Subcutaneous abdominal adipose tissue (tissue), 5 donors: ENCODE measurements around the gene SIGLEC14.

ENCODE experiments used
- H3K27ac ChIP-seq: one replicate; pipeline ENCODE4 v1.7.0; 2013; ENCODE audit warnings: low read depth, mild to moderate bottlenecking, inconsistent platforms, low read length, moderate library complexity
- H3K27me3 ChIP-seq, 5 donors: one replicate each; pipeline ENCODE4 v1.7.0; 2013; ENCODE audit warnings: low read length in 5 of 5, inconsistent platforms in 1 of 5; ENCODE audit not compliant: control insufficient read depth in 5 of 5, insufficient read depth in 4 of 5
- H3K36me3 ChIP-seq, 5 donors: one replicate each; pipeline ENCODE4 v1.7.0; 2013; ENCODE audit warnings: low read length in 5 of 5; ENCODE audit not compliant: control insufficient read depth in 5 of 5, insufficient read depth in 5 of 5
- H3K4me1 ChIP-seq, 5 donors: one replicate each; pipeline ENCODE4 v1.7.0; 2013; ENCODE audit warnings: low read length in 5 of 5, mild to moderate bottlenecking in 3 of 5, moderate library complexity in 1 of 5; ENCODE audit not compliant: control insufficient read depth in 5 of 5, insufficient read depth in 5 of 5
- H3K4me3 ChIP-seq, 5 donors: one replicate each; pipeline ENCODE4 v1.7.0; 2013; ENCODE audit warnings: low read length in 5 of 5, low read depth in 1 of 5
- H3K9ac ChIP-seq, 5 donors: one replicate each; pipeline ENCODE4 v1.7.0; 2013; ENCODE audit warnings: low read length in 5 of 5, mild to moderate bottlenecking in 4 of 5, moderate library complexity in 3 of 5
- H3K9me3 ChIP-seq, 5 donors: one replicate each; pipeline ENCODE4 v1.7.0; 2013; ENCODE audit warnings: low read length in 5 of 5; ENCODE audit not compliant: control insufficient read depth in 5 of 5
- donor health status: healthy.
- donor health status: healthy.
- donor health status: healthy.
- donor health status: healthy.
- donor health status: healthy.

The SIGLEC14 gene

GRCh38 chr19:51690454-51691073, 43.9 kb upstream of the SIGLEC14 start:
- Histone ChIP-seq H3K27ac (peak overlapping the region; percentile 94), H3K27me3 (no peaks in the 10 kb centered on the region), H3K4me1 (peaks cover 8 to 48% (median 44%) of the 10 kb centered on the region in 5 donors), H3K4me3 (peak overlapping the region; percentile 67 to 91 (median 81)), H3K9ac (peak overlapping the region; percentile 48 to 96 (median 84)), H3K36me3 (peaks cover 0 to 27% (median 15%) of the 10 kb centered on the region in 5 donors), H3K9me3 (no peaks in the 10 kb centered on the region)

- H3K4me3 ChIP-seq = peak overlapping the region; percentile 67 to 91 (median 81)
- peaks cover 0 to 20% (median 9%) of the 10 kb centered on the region in 5 donors for H3K36me3 ChIP-seq
- H3K27me3 ChIP-seq = no peaks in the 10 kb centered on the region
- H3K4me1 ChIP-seq = peaks cover 8 to 48% (median 44%) of the 10 kb centered on the region in 5 donors
- peak overlapping the region; percentile 48 to 96 (median 84) for H3K9ac ChIP-seq
- H3K9me3 ChIP-seq = no peaks in the 10 kb centered on the region
- H3K27ac ChIP-seq = peak overlapping the region; percentile 94
Observed at GRCh38 chr19:51689751-51690453, 43.3 kb upstream of the SIGLEC14 start.

- H3K27ac ChIP-seq = peak overlapping the region; percentile 94
- peak overlapping the region; percentile 67 to 91 (median 81) for H3K4me3 ChIP-seq
Observed at GRCh38 chr19:51688671-51689571, 42.3 kb upstream of the SIGLEC14 start.

GRCh38 chr19:51687791-51688670, 41.4 kb upstream of the SIGLEC14 start:
- Histone ChIP-seq H3K9me3 (no peaks in the 10 kb centered on the region), H3K27ac (peak overlapping the region; percentile 90), H3K9ac (peak overlapping the region; percentile 72 to 83 (median 81)), H3K4me3 (peak overlapping the region; percentile 67 to 91 (median 81)), H3K36me3 (peaks cover 0 to 2% (median 0%) of the 10 kb centered on the region in 5 donors), H3K4me1 (peaks cover 8 to 48% (median 44%) of the 10 kb centered on the region in 5 donors), H3K27me3 (no peaks in the 10 kb centered on the region)

More at GRCh38 chr19:51688671-51689571, 42.3 kb upstream of the SIGLEC14 start:
- Histone ChIP-seq H3K9me3 (no peaks in the 10 kb centered on the region), H3K36me3 (peaks cover 0 to 11% (median 3%) of the 10 kb centered on the region in 5 donors), H3K4me1 (peaks cover 8 to 48% (median 44%) of the 10 kb centered on the region in 5 donors), H3K27me3 (no peaks in the 10 kb centered on the region), H3K9ac (peak overlapping the region; percentile 72 to 83 (median 81))

- Histone ChIP-seq H3K4me3 (no peak overlapping the region), H3K36me3 (no peaks in the 10 kb centered on the region), H3K4me1 (peaks cover 5 to 30% (median 28%) of the 10 kb centered on the region in 5 donors), H3K9ac (no peak overlapping the region), H3K9me3 (no peaks in the 10 kb centered on the region), H3K27me3 (no peaks in the 10 kb centered on the region), H3K27ac (no peak overlapping the region)
Observed at GRCh38 chr19:51686171-51686570, 39.5 kb upstream of the SIGLEC14 start.

GRCh38 chr19:51681286-51681941, 34.8 kb upstream of the SIGLEC14 start:
- Histone ChIP-seq H3K4me3 (no peak overlapping the region), H3K36me3 (no peaks in the 10 kb centered on the region), H3K27ac (no peak overlapping the region), H3K27me3 (peaks cover 0 to 10% (median 5%) of the 10 kb centered on the region in 5 donors), H3K9me3 (no peaks in the 10 kb centered on the region), H3K9ac (no peak overlapping the region), H3K4me1 (no peaks in the 10 kb centered on the region)

GRCh38 chr19:51680474-51680873, 33.8 kb upstream of the SIGLEC14 start:
- Histone ChIP-seq H3K9ac (no peak overlapping the region), H3K4me1 (no peaks in the 10 kb centered on the region), H3K9me3 (no peaks in the 10 kb centered on the region), H3K27me3 (peaks cover 0 to 10% (median 5%) of the 10 kb centered on the region in 5 donors), H3K4me3 (no peak overlapping the region), H3K27ac (no peak overlapping the region), H3K36me3 (no peaks in the 10 kb centered on the region)

- H3K9me3 ChIP-seq = no peaks in the 10 kb centered on the region
- H3K27ac ChIP-seq = no peak overlapping the region
- no peaks in the 10 kb centered on the region for H3K36me3 ChIP-seq
- H3K4me1 ChIP-seq = no peaks in the 10 kb centered on the region
- no peak overlapping the region for H3K4me3 ChIP-seq
- H3K27me3 ChIP-seq = peaks cover 0 to 10% (median 5%) of the 10 kb centered on the region in 5 donors
- H3K9ac ChIP-seq = no peak overlapping the region
Observed at GRCh38 chr19:51676566-51677083, 30.0 kb upstream of the SIGLEC14 start.
